K562 (cell line): ENCODE data around the gene PDHX. TPM values are rescaled to one million over a fixed set of nuclear protein-coding genes. Genes with fewer than 3 reads are reported as not detected.

Experiments
- BDP1 ChIP-seq: IDR thresholded peaks from 3 replicates; pipeline ENCODE4 v1.6.1; 2011; ENCODE audit not compliant: insufficient read length, insufficient read depth
- CEBPG ChIP-seq, 3 experiments: fragments of 200-800 bp in 1 of 3; sonication (Bioruptor generic) in 1 of 3; sonication (generic) in 1 of 3; formaldehyde crosslinking in 1 of 3; IDR thresholded peaks in 2 of 3; conservative IDR thresholded peaks in 1 of 3; 2 replicates each; pipeline versions ENCODE4 v1.6.1 to v1.8.0; 2016 to 2022; ENCODE audit warnings: missing compliant biosample characterization in 2 of 3, missing genetic modification characterization in 2 of 3, mild to moderate bottlenecking in 1 of 3, missing genetic modification reagents in 1 of 3
- CHD4 ChIP-seq: fragments of 200-600 bp; sonication (generic); IDR thresholded peaks from 3 replicates; pipeline ENCODE4 v1.6.1; 2012; ENCODE audit warnings: low read depth, mild to moderate bottlenecking, mixed read lengths, low read length, inconsistent platforms; ENCODE audit not compliant: insufficient read depth, insufficient replicate concordance, poor library complexity, severe bottlenecking
- HINFP ChIP-seq: fragments of 450-650 bp; conservative IDR thresholded peaks from 2 replicates; pipeline ENCODE4 v1.6.1; 2016; ENCODE audit warnings: missing genetic modification characterization, low read depth, mild to moderate bottlenecking, control low read depth, missing compliant biosample characterization
- KLF1 ChIP-seq: fragments of 450-650 bp; IDR thresholded peaks from 2 replicates; pipeline ENCODE4 v1.6.1; 2016; ENCODE audit warnings: missing genetic modification characterization, missing compliant biosample characterization
- L3MBTL2 ChIP-seq: fragments of 450-650 bp; IDR thresholded peaks from 2 replicates; pipeline ENCODE4 v1.6.1; 2016; ENCODE audit warnings: mild to moderate bottlenecking, moderate library complexity
- MCM7 ChIP-seq, 2 experiments: fragments of 450-650 bp; IDR thresholded peaks; 2 replicates each; pipeline ENCODE4 v1.6.1; 2016 to 2018
- MEF2D ChIP-seq: conservative IDR thresholded peaks from 2 replicates; pipeline ENCODE4 v1.6.1; 2016; ENCODE audit warnings: low read depth, missing genetic modification characterization, missing compliant biosample characterization
- MLLT1 ChIP-seq, 2 experiments: fragments of 450-650 bp; IDR thresholded peaks; 2 replicates each; pipeline ENCODE4 v1.6.1; 2016
- NONO ChIP-seq, 2 experiments: fragments of 200-400 bp in 1 of 2; fragments of 450-650 bp in 1 of 2; formaldehyde crosslinking in 1 of 2; IDR thresholded peaks; 2 replicates each; pipeline ENCODE4 v1.6.1; 2017; ENCODE audit warnings: low read depth in 2 of 2, mild to moderate bottlenecking in 2 of 2, moderate library complexity in 2 of 2, low read length in 1 of 2
- SNIP1 ChIP-seq: fragments of 450-650 bp; IDR thresholded peaks from 2 replicates; pipeline ENCODE4 v1.7.1; 2017; ENCODE audit warnings: low read depth, mild to moderate bottlenecking
- TAF1 ChIP-seq: IDR thresholded peaks from 2 replicates; pipeline ENCODE4 v1.6.1; 2011; ENCODE audit warnings: mild to moderate bottlenecking, low read length, moderate library complexity; ENCODE audit not compliant: insufficient read depth, control insufficient read depth, severe bottlenecking; ENCODE audit errors: extremely low read depth
- TEAD4 ChIP-seq, 2 experiments: sonication (generic) in 1 of 2; formaldehyde crosslinking in 1 of 2; IDR thresholded peaks; 2 replicates each; pipeline versions ENCODE4 v1.6.1 to v1.8.0; 2012 to 2022; ENCODE audit warnings: borderline replicate concordance in 1 of 2, inconsistent platforms in 1 of 2, low read length in 1 of 2, mild to moderate bottlenecking in 1 of 2, missing genetic modification reagents in 1 of 2
- ZKSCAN8 ChIP-seq: fragments of 200-800 bp; sonication (Bioruptor generic); IDR thresholded peaks from 2 replicates; pipeline ENCODE4 v1.6.1; 2016; ENCODE audit warnings: missing genetic modification characterization, missing compliant biosample characterization
- polyA plus RNA-seq, 8 experiments: library from polyadenylated mRNA; depleted of rRNA in 4 of 8; stranded (reverse) in 5 of 8; unstranded in 3 of 8; fragments of >200 nt; fragmentation: Nextera tagmentation in 2 of 8; fragmentation: Illumina TruSeq in 1 of 8; extraction: Ambion mirVana in 2 of 8; extraction: Trizol in 1 of 8; gene quantifications; 2 replicates each; pipeline versions ENCODE4 v1.2.1 to v1.2.3, GENCODE V29; 2011 to 2014; ENCODE audit warnings: inconsistent platforms in 1 of 8, missing spikeins in 1 of 8
- total RNA-seq, 7 experiments: library from RNA; depleted of rRNA in 6 of 7; stranded (reverse); fragments of >200 nt in 6 of 7; fragmentation: Illumina TruSeq in 2 of 7; extraction: Trizol in 2 of 7; gene quantifications; 2 replicates each; pipeline versions ENCODE4 v1.2.1 to v1.2.3, GENCODE V29; 2011 to 2021; ENCODE audit warnings: low replicate concordance in 1 of 7
- TF ChIP-seq, protein P1 (sequence below): conservative IDR thresholded peaks from 2 replicates; pipeline ENCODE4 v1.6.1; 2011; ENCODE audit warnings: low read depth, mild to moderate bottlenecking, low read length; ENCODE audit not compliant: control insufficient read depth
- TF ChIP-seq, protein P2 (sequence below): fragments of 450-650 bp; IDR thresholded peaks from 2 replicates; pipeline ENCODE4 v1.6.1; 2017; ENCODE audit warnings: antibody characterized with exemption, mild to moderate bottlenecking

The PDHX gene
- total and polyA plus RNA-seq, 9 of the 15 experiments (the other 6 are each of a cell fraction or from before 2014, with no cell fraction given), result 20.8 to 43.5 (median 31.2) TPM

DNA sequence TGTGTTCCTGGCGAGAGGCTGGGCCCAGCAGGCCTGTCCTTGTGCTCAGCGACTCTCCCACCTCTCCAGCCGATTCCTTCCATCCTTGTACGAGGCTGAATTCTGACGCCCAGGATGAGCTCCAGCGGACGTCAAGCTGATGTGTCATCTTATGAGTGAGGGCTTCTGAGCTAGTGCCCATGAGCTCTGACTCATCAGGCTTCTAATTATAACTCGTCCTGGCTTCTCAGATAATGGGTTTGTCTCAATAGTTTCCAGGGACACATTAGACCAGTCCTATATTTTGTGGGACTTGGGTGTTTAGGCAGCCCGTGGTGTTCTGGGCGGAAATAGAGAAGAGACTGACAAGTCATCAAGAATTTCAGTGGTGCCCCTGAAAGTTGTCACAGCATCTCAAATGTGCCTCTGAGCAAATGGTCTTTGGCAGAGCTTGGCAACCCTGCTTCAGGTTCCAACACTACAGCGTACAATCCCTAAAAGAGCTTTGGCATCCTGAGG, 114.3 kb downstream of the PDHX start (continued):
- TF ChIP-seq TEAD4 (IDR thresholded peaks at IDR 0.05; ENCODE audit: low read length) (peak; percentile 76), TEAD4 (CRISPR knock-in tag; IDR thresholded peaks at IDR 0.05; ENCODE audit: borderline replicate concordance) (no peak), MCM7 (IDR thresholded peaks at IDR 0.05) (no peak), MLLT1 (IDR thresholded peaks at IDR 0.05) (no peak), CHD4 (no peak), SNIP1 (no peak), KLF1 (no peak), CEBPG (CRISPR knock-in tag; IDR thresholded peaks at IDR 0.05) (no peak), CEBPG (tag; conservative IDR thresholded peaks at IDR 0.05 in 1 of 2, IDR thresholded peaks at IDR 0.05 in 1 of 2) (no peak), BDP1 (no peak), TAF1 (peak; percentile 25), MEF2D (tag) (peak; percentile 99), HINFP (tag) (0 out of 2 replicates have a peak, but pooled peaks have one; percentile 20), NONO (IDR thresholded peaks at IDR 0.05; ENCODE audit: low read depth in 2 of 2, low read length in 1 of 2) (no peak), L3MBTL2 (peak; percentile 37; the same call in 1 of the 2 replicates), ZKSCAN8 (0 out of 2 replicates have a peak, but pooled peaks have one; percentile 56)
- TF ChIP-seq, protein P1, sequence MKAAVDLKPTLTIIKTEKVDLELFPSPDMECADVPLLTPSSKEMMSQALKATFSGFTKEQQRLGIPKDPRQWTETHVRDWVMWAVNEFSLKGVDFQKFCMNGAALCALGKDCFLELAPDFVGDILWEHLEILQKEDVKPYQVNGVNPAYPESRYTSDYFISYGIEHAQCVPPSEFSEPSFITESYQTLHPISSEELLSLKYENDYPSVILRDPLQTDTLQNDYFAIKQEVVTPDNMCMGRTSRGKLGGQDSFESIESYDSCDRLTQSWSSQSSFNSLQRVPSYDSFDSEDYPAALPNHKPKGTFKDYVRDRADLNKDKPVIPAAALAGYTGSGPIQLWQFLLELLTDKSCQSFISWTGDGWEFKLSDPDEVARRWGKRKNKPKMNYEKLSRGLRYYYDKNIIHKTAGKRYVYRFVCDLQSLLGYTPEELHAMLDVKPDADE, result no peak
- TF ChIP-seq, protein P2, sequence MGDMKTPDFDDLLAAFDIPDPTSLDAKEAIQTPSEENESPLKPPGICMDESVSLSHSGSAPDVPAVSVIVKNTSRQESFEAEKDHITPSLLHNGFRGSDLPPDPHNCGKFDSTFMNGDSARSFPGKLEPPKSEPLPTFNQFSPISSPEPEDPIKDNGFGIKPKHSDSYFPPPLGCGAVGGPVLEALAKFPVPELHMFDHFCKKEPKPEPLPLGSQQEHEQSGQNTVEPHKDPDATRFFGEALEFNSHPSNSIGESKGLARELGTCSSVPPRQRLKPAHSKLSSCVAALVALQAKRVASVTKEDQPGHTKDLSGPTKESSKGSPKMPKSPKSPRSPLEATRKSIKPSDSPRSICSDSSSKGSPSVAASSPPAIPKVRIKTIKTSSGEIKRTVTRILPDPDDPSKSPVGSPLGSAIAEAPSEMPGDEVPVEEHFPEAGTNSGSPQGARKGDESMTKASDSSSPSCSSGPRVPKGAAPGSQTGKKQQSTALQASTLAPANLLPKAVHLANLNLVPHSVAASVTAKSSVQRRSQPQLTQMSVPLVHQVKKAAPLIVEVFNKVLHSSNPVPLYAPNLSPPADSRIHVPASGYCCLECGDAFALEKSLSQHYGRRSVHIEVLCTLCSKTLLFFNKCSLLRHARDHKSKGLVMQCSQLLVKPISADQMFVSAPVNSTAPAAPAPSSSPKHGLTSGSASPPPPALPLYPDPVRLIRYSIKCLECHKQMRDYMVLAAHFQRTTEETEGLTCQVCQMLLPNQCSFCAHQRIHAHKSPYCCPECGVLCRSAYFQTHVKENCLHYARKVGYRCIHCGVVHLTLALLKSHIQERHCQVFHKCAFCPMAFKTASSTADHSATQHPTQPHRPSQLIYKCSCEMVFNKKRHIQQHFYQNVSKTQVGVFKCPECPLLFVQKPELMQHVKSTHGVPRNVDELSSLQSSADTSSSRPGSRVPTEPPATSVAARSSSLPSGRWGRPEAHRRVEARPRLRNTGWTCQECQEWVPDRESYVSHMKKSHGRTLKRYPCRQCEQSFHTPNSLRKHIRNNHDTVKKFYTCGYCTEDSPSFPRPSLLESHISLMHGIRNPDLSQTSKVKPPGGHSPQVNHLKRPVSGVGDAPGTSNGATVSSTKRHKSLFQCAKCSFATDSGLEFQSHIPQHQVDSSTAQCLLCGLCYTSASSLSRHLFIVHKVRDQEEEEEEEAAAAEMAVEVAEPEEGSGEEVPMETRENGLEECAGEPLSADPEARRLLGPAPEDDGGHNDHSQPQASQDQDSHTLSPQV, result peak; percentile 59; the same call in 1 of the 2 replicates
